ENCODE data around the gene RHNO1. TPM values are rescaled to one million over a fixed set of nuclear protein-coding genes. Genes with fewer than 3 reads are reported as not detected.

RHNO1 gene
- polyA plus RNA-seq, 1 experiment = 40.0 TPM

GRCh38 chr12:2842948-2843347 lies 34.1 kb upstream of the RHNO1 start:
- no peak overlapping the region for H3K4me3 ChIP-seq (ENCODE audit: low read depth, low read length)
- POLR2A ChIA-PET = no interaction called here
- CTCF ChIA-PET = interaction anchor here (1.0 kb wide), 1 partner anchor 11 kb away, joined by 3 read pairs; no protein-coding TSS in a partner anchor
- TF ChIP-seq, protein P1, sequence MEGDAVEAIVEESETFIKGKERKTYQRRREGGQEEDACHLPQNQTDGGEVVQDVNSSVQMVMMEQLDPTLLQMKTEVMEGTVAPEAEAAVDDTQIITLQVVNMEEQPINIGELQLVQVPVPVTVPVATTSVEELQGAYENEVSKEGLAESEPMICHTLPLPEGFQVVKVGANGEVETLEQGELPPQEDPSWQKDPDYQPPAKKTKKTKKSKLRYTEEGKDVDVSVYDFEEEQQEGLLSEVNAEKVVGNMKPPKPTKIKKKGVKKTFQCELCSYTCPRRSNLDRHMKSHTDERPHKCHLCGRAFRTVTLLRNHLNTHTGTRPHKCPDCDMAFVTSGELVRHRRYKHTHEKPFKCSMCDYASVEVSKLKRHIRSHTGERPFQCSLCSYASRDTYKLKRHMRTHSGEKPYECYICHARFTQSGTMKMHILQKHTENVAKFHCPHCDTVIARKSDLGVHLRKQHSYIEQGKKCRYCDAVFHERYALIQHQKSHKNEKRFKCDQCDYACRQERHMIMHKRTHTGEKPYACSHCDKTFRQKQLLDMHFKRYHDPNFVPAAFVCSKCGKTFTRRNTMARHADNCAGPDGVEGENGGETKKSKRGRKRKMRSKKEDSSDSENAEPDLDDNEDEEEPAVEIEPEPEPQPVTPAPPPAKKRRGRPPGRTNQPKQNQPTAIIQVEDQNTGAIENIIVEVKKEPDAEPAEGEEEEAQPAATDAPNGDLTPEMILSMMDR (IDR thresholded peaks at IDR 0.05; ENCODE audit: insufficient read depth, low read depth, low read length) = no peak
- no peaks in the 10 kb centered on the region for H3K27me3 ChIP-seq (ENCODE audit: control insufficient read depth, insufficient read depth, low read length)
- H3K36me3 ChIP-seq (ENCODE audit: control insufficient read depth, insufficient read depth, low read length) = no peaks in the 10 kb centered on the region
- no peak for DNase-seq (ENCODE audit: low read depth)

DNA sequence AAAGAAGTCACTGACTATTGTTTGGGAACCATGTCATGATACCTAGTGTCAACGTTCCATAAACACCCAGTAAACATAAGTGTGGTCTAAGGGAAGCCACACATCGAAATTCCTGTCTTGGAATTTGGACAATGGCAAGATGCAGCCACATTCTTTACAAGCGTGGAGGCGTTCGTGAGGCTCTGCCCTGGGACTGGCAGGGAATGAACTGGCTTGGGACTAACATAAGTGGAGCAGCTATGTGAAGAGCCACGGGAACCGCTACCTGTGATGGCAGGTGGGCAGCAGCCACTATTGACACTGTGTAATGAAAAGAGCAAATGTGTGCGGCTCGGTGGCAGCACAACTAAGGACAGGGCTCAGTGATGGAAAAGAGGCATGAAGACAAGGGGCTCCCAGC lies 32.2 kb upstream of the RHNO1 start:
- TF ChIP-seq, protein P1 (IDR thresholded peaks at IDR 0.05; ENCODE audit: insufficient read depth, low read depth, low read length) = no peak
- ChIA-PET POLR2A (no interaction called here), CTCF (interaction anchor here (0.6 to 3.5 kb wide), 9 partner anchors 9 to 197 kb away, joined by 3 to 27 read pairs (median 4); partner anchors contain the start of gene TEX52)
- Histone ChIP-seq H3K36me3 (ENCODE audit: control insufficient read depth, insufficient read depth, low read length) (no peaks in the 10 kb centered on the region; the same call in 1 of the 2 replicates), H3K27me3 (ENCODE audit: control insufficient read depth, insufficient read depth, low read length) (no peaks in the 10 kb centered on the region), H3K4me3 (ENCODE audit: low read depth, low read length) (no peak overlapping the region)
- no peak for DNase-seq (ENCODE audit: low read depth)

- CTCF ChIA-PET = interaction anchor here (0.6 to 3.5 kb wide), 9 partner anchors 10 to 197 kb away, joined by 3 to 27 read pairs (median 4); partner anchors contain the start of gene TEX52
- Histone ChIP-seq H3K36me3 (ENCODE audit: control insufficient read depth, insufficient read depth, low read length) (no peaks in the 10 kb centered on the region; the same call in 1 of the 2 replicates), H3K27me3 (ENCODE audit: control insufficient read depth, insufficient read depth, low read length) (no peaks in the 10 kb centered on the region), H3K4me3 (ENCODE audit: low read depth, low read length) (no peak overlapping the region)
- POLR2A ChIA-PET = no interaction called here
- TF ChIP-seq, protein P1 (IDR thresholded peaks at IDR 0.05; ENCODE audit: insufficient read depth, low read depth, low read length) = no peak
- DNase-seq (ENCODE audit: low read depth) = no peak
These were observed 31.7 kb upstream of the RHNO1 start for GRCh38 chr12:2845280-2845679.

- no peaks in the 10 kb centered on the region for H3K27me3 ChIP-seq (ENCODE audit: control insufficient read depth, insufficient read depth, low read length)
- ChIA-PET CTCF (interaction anchor here (0.7 to 2.2 kb wide), 4 partner anchors 38 to 1462 kb away, joined by 3 to 8 read pairs (median 4); no protein-coding TSS in a partner anchor), POLR2A (no interaction called here)
- no peaks in the 10 kb centered on the region; the same call in 1 of the 2 replicates for H3K36me3 ChIP-seq (ENCODE audit: control insufficient read depth, insufficient read depth, low read length)
- no peak for DNase-seq (ENCODE audit: low read depth)
- no peak overlapping the region for H3K4me3 ChIP-seq (ENCODE audit: low read depth, low read length)
- TF ChIP-seq, protein P1 (IDR thresholded peaks at IDR 0.05; ENCODE audit: insufficient read depth, low read depth, low read length) = no peak
These were observed 25.1 kb upstream of the RHNO1 start for GRCh38 chr12:2851931-2852330.

GRCh38 chr12:2853626-2854025 lies 23.4 kb upstream of the RHNO1 start:
- DNase-seq (ENCODE audit: low read depth) = no peak
- POLR2A ChIA-PET = interaction anchor here (0.6 kb wide), 1 partner anchor 37 kb away, joined by 3 read pairs; no protein-coding TSS in a partner anchor

More at GRCh38 chr12:2853626-2854025, 23.4 kb upstream of the RHNO1 start:
- H3K4me3 ChIP-seq (ENCODE audit: low read depth, low read length) = no peak overlapping the region
- H3K27me3 ChIP-seq (ENCODE audit: control insufficient read depth, insufficient read depth, low read length) = no peaks in the 10 kb centered on the region
- peaks cover 6% of the 10 kb centered on the region; the same call in 1 of the 2 replicates for H3K36me3 ChIP-seq (ENCODE audit: control insufficient read depth, insufficient read depth, low read length)
- TF ChIP-seq, protein P1 (IDR thresholded peaks at IDR 0.05; ENCODE audit: insufficient read depth, low read depth, low read length) = peak; percentile 95
- CTCF ChIA-PET = interaction anchor here (0.5 to 4.7 kb wide), 24 partner anchors 8 to 188 kb away, joined by 3 to 27 read pairs (median 4); no protein-coding TSS in a partner anchor
